ENCODE measurements around the gene TMEM158. TPM values are rescaled to one million over a fixed set of nuclear protein-coding genes. Genes with fewer than 3 reads are reported as not detected.

TMEM158 gene
- total and polyA plus RNA-seq, 2 donors (not counting 1 experiment from before 2014, with no cell fraction given), result 31.6 to 125 TPM

- DNase-seq (ENCODE audit: low read depth in 2 of 2), result no peak
Measured at GRCh38 chr3:45241206-45241605, 15.1 kb upstream of the TMEM158 start.

GRCh38 chr3:45240292-45240691, 14.2 kb upstream of the TMEM158 start:
- H3K4me2 ChIP-seq (ENCODE audit: extremely low read depth, insufficient read depth, low read length), result no peak overlapping the region
- H3K79me2 ChIP-seq (ENCODE audit: control insufficient read depth, insufficient read depth, low read length), result no peaks in the 10 kb centered on the region
- no peak for DNase-seq (ENCODE audit: low read depth in 2 of 2)
- TF ChIP-seq EZH2 (IDR thresholded peaks at IDR 0.05; ENCODE audit: low read length, missing control alignments), result no peak
- TF ChIP-seq CTCF (conservative IDR thresholded peaks at IDR 0.05 in 1 of 2, IDR thresholded peaks at IDR 0.05 in 1 of 2; ENCODE audit: low read depth in 1 of 2, low read length in 2 of 2), result no peak
- H3K9me3 ChIP-seq (ENCODE audit: control insufficient read depth, insufficient read depth, low read depth, low read length), result no peaks in the 10 kb centered on the region
- no peaks in the 10 kb centered on the region for H3K36me3 ChIP-seq (ENCODE audit: control insufficient read depth, insufficient read depth, low read length)
- H3K9ac ChIP-seq (ENCODE audit: insufficient read depth, low read length), result no peak overlapping the region
- H4K20me1 ChIP-seq (ENCODE audit: control insufficient read depth, extremely low read depth, insufficient read depth, low read length), result no peaks in the 10 kb centered on the region
- no peak overlapping the region for H3K4me3 ChIP-seq (replicated peaks in 1 of 4; ENCODE audit: control extremely low read depth in 1 of 4, insufficient read depth in 1 of 4, low read depth in 3 of 4, low read length in 4 of 4)
- H3K27me3 ChIP-seq (ENCODE audit: control insufficient read depth, insufficient read depth, low read length), result no peaks in the 10 kb centered on the region
- H2AFZ ChIP-seq (ENCODE audit: low read length), result no peak overlapping the region
- H3K27ac ChIP-seq (ENCODE audit: insufficient read depth, low read length), result no peak overlapping the region
- H3K4me1 ChIP-seq (ENCODE audit: control insufficient read depth, extremely low read depth, insufficient read depth, low read length), result no peaks in the 10 kb centered on the region

More at GRCh38 chr3:45241206-45241605, 15.1 kb upstream of the TMEM158 start:
- H3K27ac ChIP-seq (ENCODE audit: insufficient read depth, low read length), result no peak overlapping the region
- H3K9ac ChIP-seq (ENCODE audit: insufficient read depth, low read length), result no peak overlapping the region
- no peak overlapping the region for H3K4me2 ChIP-seq (ENCODE audit: extremely low read depth, insufficient read depth, low read length)
- TF ChIP-seq CTCF (conservative IDR thresholded peaks at IDR 0.05 in 1 of 2, IDR thresholded peaks at IDR 0.05 in 1 of 2; ENCODE audit: low read depth in 1 of 2, low read length in 2 of 2), result no peak
- no peak for TF ChIP-seq EZH2 (IDR thresholded peaks at IDR 0.05; ENCODE audit: low read length, missing control alignments)
- no peaks in the 10 kb centered on the region for H3K79me2 ChIP-seq (ENCODE audit: control insufficient read depth, insufficient read depth, low read length)
- no peaks in the 10 kb centered on the region for H3K9me3 ChIP-seq (ENCODE audit: control insufficient read depth, insufficient read depth, low read depth, low read length)
- no peaks in the 10 kb centered on the region for H3K36me3 ChIP-seq (ENCODE audit: control insufficient read depth, insufficient read depth, low read length)
- H3K27me3 ChIP-seq (ENCODE audit: control insufficient read depth, insufficient read depth, low read length), result no peaks in the 10 kb centered on the region
- no peaks in the 10 kb centered on the region for H4K20me1 ChIP-seq (ENCODE audit: control insufficient read depth, extremely low read depth, insufficient read depth, low read length)
- H2AFZ ChIP-seq (ENCODE audit: low read length), result no peak overlapping the region
- H3K4me3 ChIP-seq (replicated peaks in 1 of 4; ENCODE audit: control extremely low read depth in 1 of 4, insufficient read depth in 1 of 4, low read depth in 3 of 4, low read length in 4 of 4), result no peak overlapping the region
- no peaks in the 10 kb centered on the region for H3K4me1 ChIP-seq (ENCODE audit: control insufficient read depth, extremely low read depth, insufficient read depth, low read length)

GRCh38 chr3:45239254-45239653, 13.2 kb upstream of the TMEM158 start:
- H3K4me2 ChIP-seq (ENCODE audit: extremely low read depth, insufficient read depth, low read length), result no peak overlapping the region
- H3K27ac ChIP-seq (ENCODE audit: insufficient read depth, low read length), result no peak overlapping the region
- no peak for TF ChIP-seq CTCF (conservative IDR thresholded peaks at IDR 0.05 in 1 of 2, IDR thresholded peaks at IDR 0.05 in 1 of 2; ENCODE audit: low read depth in 1 of 2, low read length in 2 of 2)
- TF ChIP-seq EZH2 (IDR thresholded peaks at IDR 0.05; ENCODE audit: low read length, missing control alignments), result no peak
- no peaks in the 10 kb centered on the region for H3K79me2 ChIP-seq (ENCODE audit: control insufficient read depth, insufficient read depth, low read length)
- no peak overlapping the region for H2AFZ ChIP-seq (ENCODE audit: low read length)
- H3K4me3 ChIP-seq (replicated peaks in 1 of 4; ENCODE audit: control extremely low read depth in 1 of 4, insufficient read depth in 1 of 4, low read depth in 3 of 4, low read length in 4 of 4), result no peak overlapping the region
- no peaks in the 10 kb centered on the region for H4K20me1 ChIP-seq (ENCODE audit: control insufficient read depth, extremely low read depth, insufficient read depth, low read length)
- DNase-seq (ENCODE audit: low read depth in 2 of 2), result no peak
- no peaks in the 10 kb centered on the region for H3K36me3 ChIP-seq (ENCODE audit: control insufficient read depth, insufficient read depth, low read length)
- no peak overlapping the region for H3K9ac ChIP-seq (ENCODE audit: insufficient read depth, low read length)
- H3K9me3 ChIP-seq (ENCODE audit: control insufficient read depth, insufficient read depth, low read depth, low read length), result no peaks in the 10 kb centered on the region
- H3K4me1 ChIP-seq (ENCODE audit: control insufficient read depth, extremely low read depth, insufficient read depth, low read length), result no peaks in the 10 kb centered on the region
- H3K27me3 ChIP-seq (ENCODE audit: control insufficient read depth, insufficient read depth, low read length), result no peaks in the 10 kb centered on the region
